K562 (cell line): ENCODE data around the gene ATP6V1G2. TPM values are rescaled to one million over a fixed set of nuclear protein-coding genes. Genes with fewer than 3 reads are reported as not detected.
A peak's percentile ranks its signal among the peaks of the same experiment; 100 is the strongest.

Experiments
- AFF1 ChIP-seq, 2 experiments: fragments of 450-650 bp; IDR thresholded peaks; 2 replicates each; pipeline ENCODE4 v1.6.1; 2018; ENCODE audit warnings: mild to moderate bottlenecking in 2 of 2, low read depth in 1 of 2; ENCODE audit not compliant: partially characterized antibody in 2 of 2
- ATF7 ChIP-seq: fragments of 450-650 bp; IDR thresholded peaks from 2 replicates; pipeline ENCODE4 v1.7.1; 2014; ENCODE audit warnings: mild to moderate bottlenecking, moderate library complexity
- BCOR ChIP-seq: fragments of 450-650 bp; IDR thresholded peaks from 2 replicates; pipeline ENCODE4 v1.6.1; 2016
- FOXJ2 ChIP-seq: fragments of 200-800 bp; sonication (Bioruptor generic); IDR thresholded peaks from 2 replicates; pipeline ENCODE4 v1.6.1; 2016; ENCODE audit warnings: missing genetic modification characterization, missing compliant biosample characterization
- GABPB1 ChIP-seq: sonication (generic); formaldehyde crosslinking; IDR thresholded peaks from 2 replicates; pipeline ENCODE4 v1.8.0; 2022; ENCODE audit warnings: mild to moderate bottlenecking, missing genetic modification reagents
- MLX ChIP-seq, 2 experiments: fragments of 450-650 bp in 1 of 2; sonication (generic) in 1 of 2; formaldehyde crosslinking; conservative IDR thresholded peaks; 2 replicates each; pipeline versions ENCODE4 v1.4.0 to v1.8.1; 2020 to 2022; ENCODE audit warnings: mild to moderate bottlenecking in 1 of 2, missing genetic modification reagents in 1 of 2
- NCOA1 ChIP-seq: fragments of 450-650 bp; IDR thresholded peaks from 2 replicates; pipeline ENCODE4 v1.6.1; 2016; ENCODE audit warnings: low read depth
- PHB2 ChIP-seq: fragments of 450-650 bp; IDR thresholded peaks from 2 replicates; pipeline ENCODE4 v1.6.1; 2017; ENCODE audit warnings: low read depth
- POLR3G ChIP-seq: IDR thresholded peaks from 2 replicates; pipeline ENCODE4 v1.6.1; 2011; ENCODE audit not compliant: insufficient read length, insufficient replicate concordance; ENCODE audit errors: extremely low read depth
- RCOR1 ChIP-seq, 2 experiments: IDR thresholded peaks; 2 replicates each; pipeline ENCODE4 v1.6.1; 2012; ENCODE audit warnings: low read depth in 2 of 2, low read length in 2 of 2, borderline replicate concordance in 1 of 2, improper control_type of control experiment in 1 of 2
- SREBF1 ChIP-seq: fragments of 150-350 bp; IDR thresholded peaks from 2 replicates; pipeline ENCODE4 v1.6.1; 2014; ENCODE audit warnings: antibody characterized with exemption, low read depth, low read length, borderline replicate concordance
- ZNF124 ChIP-seq: sonication (generic); formaldehyde crosslinking; IDR thresholded peaks from 2 replicates; pipeline ENCODE4 v1.8.1; 2022; ENCODE audit warnings: missing genetic modification reagents
- ZNF165 ChIP-seq: fragments of 250-450 bp; sonication (Bioruptor Pico); IDR thresholded peaks from 2 replicates; pipeline ENCODE4 v1.4.0; 2020; ENCODE audit warnings: borderline replicate concordance
- ZNF263 ChIP-seq: sonication (generic); formaldehyde crosslinking; IDR thresholded peaks from 2 replicates; pipeline ENCODE4 v1.8.0; 2022; ENCODE audit warnings: mild to moderate bottlenecking, missing genetic modification reagents, borderline replicate concordance
- ZNF561 ChIP-seq: fragments of 450-650 bp; formaldehyde crosslinking; conservative IDR thresholded peaks from 2 replicates; pipeline ENCODE4 v1.4.0; 2020; ENCODE audit warnings: mild to moderate bottlenecking, moderate library complexity
- polyA plus RNA-seq, 8 experiments: library from polyadenylated mRNA; depleted of rRNA in 4 of 8; stranded (reverse) in 5 of 8; unstranded in 3 of 8; fragments of >200 nt; fragmentation: Nextera tagmentation in 2 of 8; fragmentation: Illumina TruSeq in 1 of 8; extraction: Ambion mirVana in 2 of 8; extraction: Trizol in 1 of 8; gene quantifications; 2 replicates each; pipeline versions ENCODE4 v1.2.1 to v1.2.3, GENCODE V29; 2011 to 2014; ENCODE audit warnings: inconsistent platforms in 1 of 8, missing spikeins in 1 of 8
- total RNA-seq, 7 experiments: library from RNA; depleted of rRNA in 6 of 7; stranded (reverse); fragments of >200 nt in 6 of 7; fragmentation: Illumina TruSeq in 2 of 7; extraction: Trizol in 2 of 7; gene quantifications; 2 replicates each; pipeline versions ENCODE4 v1.2.1 to v1.2.3, GENCODE V29; 2011 to 2021; ENCODE audit warnings: low replicate concordance in 1 of 7
- TF ChIP-seq, protein P1 (sequence below): fragments of 200-800 bp; sonication (Bioruptor generic); IDR thresholded peaks from 2 replicates; pipeline ENCODE4 v1.6.1; 2016; ENCODE audit warnings: missing genetic modification characterization, missing compliant biosample characterization

ATP6V1G2 gene
- total and polyA plus RNA-seq, 9 of the 15 experiments (the other 6 are each of a cell fraction or from before 2014, with no cell fraction given), result 0.14 to 1.5 (median 0.33) TPM

- TF ChIP-seq POLR3G (no peak), FOXJ2 (tag) (no peak), RCOR1 (IDR thresholded peaks at IDR 0.05; ENCODE audit: borderline replicate concordance in 1 of 2, low read depth in 2 of 2, low read length in 2 of 2) (peak in 1 of 2 experiments; percentile 59; a peak in 1 of 4 replicates), BCOR (0 out of 2 replicates have a peak, but pooled peaks have one; percentile 39), ZNF165 (CRISPR knock-in tag) (no peak), ZNF124 (CRISPR knock-in tag) (no peak), PHB2 (0 out of 2 replicates have a peak, but pooled peaks have one; percentile 15), ZNF263 (0 out of 2 replicates have a peak, but pooled peaks have one; percentile 42), ZNF561 (CRISPR knock-in tag) (no peak), MLX (CRISPR knock-in tag; conservative IDR thresholded peaks at IDR 0.05) (no peak), ATF7 (peak; percentile 93), NCOA1 (0 out of 2 replicates have a peak, but pooled peaks have one; percentile 33), GABPB1 (CRISPR knock-in tag) (peak; percentile 47; the same call in 1 of the 2 replicates), SREBF1 (0 out of 2 replicates have a peak, but pooled peaks have one; percentile 47), AFF1 (IDR thresholded peaks at IDR 0.05; ENCODE audit: low read depth in 1 of 2, partially characterized antibody in 2 of 2) (peak in 1 of 2 experiments; percentile 39)
- TF ChIP-seq, protein P1, sequence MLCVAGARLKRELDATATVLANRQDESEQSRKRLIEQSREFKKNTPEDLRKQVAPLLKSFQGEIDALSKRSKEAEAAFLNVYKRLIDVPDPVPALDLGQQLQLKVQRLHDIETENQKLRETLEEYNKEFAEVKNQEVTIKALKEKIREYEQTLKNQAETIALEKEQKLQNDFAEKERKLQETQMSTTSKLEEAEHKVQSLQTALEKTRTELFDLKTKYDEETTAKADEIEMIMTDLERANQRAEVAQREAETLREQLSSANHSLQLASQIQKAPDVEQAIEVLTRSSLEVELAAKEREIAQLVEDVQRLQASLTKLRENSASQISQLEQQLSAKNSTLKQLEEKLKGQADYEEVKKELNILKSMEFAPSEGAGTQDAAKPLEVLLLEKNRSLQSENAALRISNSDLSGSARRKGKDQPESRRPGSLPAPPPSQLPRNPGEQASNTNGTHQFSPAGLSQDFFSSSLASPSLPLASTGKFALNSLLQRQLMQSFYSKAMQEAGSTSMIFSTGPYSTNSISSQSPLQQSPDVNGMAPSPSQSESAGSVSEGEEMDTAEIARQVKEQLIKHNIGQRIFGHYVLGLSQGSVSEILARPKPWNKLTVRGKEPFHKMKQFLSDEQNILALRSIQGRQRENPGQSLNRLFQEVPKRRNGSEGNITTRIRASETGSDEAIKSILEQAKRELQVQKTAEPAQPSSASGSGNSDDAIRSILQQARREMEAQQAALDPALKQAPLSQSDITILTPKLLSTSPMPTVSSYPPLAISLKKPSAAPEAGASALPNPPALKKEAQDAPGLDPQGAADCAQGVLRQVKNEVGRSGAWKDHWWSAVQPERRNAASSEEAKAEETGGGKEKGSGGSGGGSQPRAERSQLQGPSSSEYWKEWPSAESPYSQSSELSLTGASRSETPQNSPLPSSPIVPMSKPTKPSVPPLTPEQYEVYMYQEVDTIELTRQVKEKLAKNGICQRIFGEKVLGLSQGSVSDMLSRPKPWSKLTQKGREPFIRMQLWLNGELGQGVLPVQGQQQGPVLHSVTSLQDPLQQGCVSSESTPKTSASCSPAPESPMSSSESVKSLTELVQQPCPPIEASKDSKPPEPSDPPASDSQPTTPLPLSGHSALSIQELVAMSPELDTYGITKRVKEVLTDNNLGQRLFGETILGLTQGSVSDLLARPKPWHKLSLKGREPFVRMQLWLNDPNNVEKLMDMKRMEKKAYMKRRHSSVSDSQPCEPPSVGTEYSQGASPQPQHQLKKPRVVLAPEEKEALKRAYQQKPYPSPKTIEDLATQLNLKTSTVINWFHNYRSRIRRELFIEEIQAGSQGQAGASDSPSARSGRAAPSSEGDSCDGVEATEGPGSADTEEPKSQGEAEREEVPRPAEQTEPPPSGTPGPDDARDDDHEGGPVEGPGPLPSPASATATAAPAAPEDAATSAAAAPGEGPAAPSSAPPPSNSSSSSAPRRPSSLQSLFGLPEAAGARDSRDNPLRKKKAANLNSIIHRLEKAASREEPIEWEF (CRISPR knock-in tag), result no peak
Measured at GRCh38 chr6:31497531-31498476, 48.6 kb downstream of the ATP6V1G2 start, which contains the start of gene MICB (continued).
